Glutamatergic neuron (in vitro differentiated cells): ENCODE measurements around the gene SMAD3. TPM values are rescaled to one million over a fixed set of nuclear protein-coding genes. Genes with fewer than 3 reads are reported as not detected.

Source experiments
- DNase-seq: peaks from one replicate; pipeline ENCODE4 v3.0.0; 2022
- H3K27ac Mint-ChIP-seq: one replicate; pipeline ENCODE4 v1.8.0; 2020; ENCODE audit warnings: mild to moderate bottlenecking, mixed read lengths, inconsistent platforms; ENCODE audit not compliant: unreplicated experiment
- H3K27me3 Mint-ChIP-seq: one replicate; pipeline ENCODE4 v1.8.0; 2020; ENCODE audit warnings: mild to moderate bottlenecking, moderate library complexity, mixed read lengths, inconsistent platforms; ENCODE audit not compliant: unreplicated experiment
- H3K36me3 Mint-ChIP-seq: one replicate; pipeline ENCODE4 v1.8.0; 2020; ENCODE audit warnings: mild to moderate bottlenecking, mixed read lengths, inconsistent platforms; ENCODE audit not compliant: unreplicated experiment
- H3K4me1 Mint-ChIP-seq: one replicate; pipeline ENCODE4 v1.8.0; 2020; ENCODE audit warnings: mild to moderate bottlenecking, low read depth, mixed read lengths, inconsistent platforms; ENCODE audit not compliant: unreplicated experiment
- H3K4me3 Mint-ChIP-seq: one replicate; pipeline ENCODE4 v1.8.0; 2020; ENCODE audit warnings: mild to moderate bottlenecking, mixed read lengths, inconsistent platforms; ENCODE audit not compliant: unreplicated experiment
- H3K9me3 Mint-ChIP-seq: one replicate; pipeline ENCODE4 v1.8.0; 2020; ENCODE audit warnings: mild to moderate bottlenecking, moderate library complexity, mixed read lengths, inconsistent platforms; ENCODE audit not compliant: unreplicated experiment
- CTCF ChIP-seq: fragments of 200-600 bp; sonication (generic); IDR thresholded peaks from one replicate; pipeline ENCODE4 v1.5.0; 2021; ENCODE audit not compliant: partially characterized antibody, unreplicated experiment
- total RNA-seq: library from RNA; stranded (reverse); fragmentation: NEBNext Ultra II Directional; extraction: Animal tissue kit (Norgen Biotek cat#: 25700); gene quantifications from one replicate; pipeline ENCODE4 v1.2.1, GENCODE V29; 2021; ENCODE audit not compliant: unreplicated experiment

The SMAD3 gene
- total RNA-seq, 1 donor from 2014 or later = 5.0 TPM

DNA sequence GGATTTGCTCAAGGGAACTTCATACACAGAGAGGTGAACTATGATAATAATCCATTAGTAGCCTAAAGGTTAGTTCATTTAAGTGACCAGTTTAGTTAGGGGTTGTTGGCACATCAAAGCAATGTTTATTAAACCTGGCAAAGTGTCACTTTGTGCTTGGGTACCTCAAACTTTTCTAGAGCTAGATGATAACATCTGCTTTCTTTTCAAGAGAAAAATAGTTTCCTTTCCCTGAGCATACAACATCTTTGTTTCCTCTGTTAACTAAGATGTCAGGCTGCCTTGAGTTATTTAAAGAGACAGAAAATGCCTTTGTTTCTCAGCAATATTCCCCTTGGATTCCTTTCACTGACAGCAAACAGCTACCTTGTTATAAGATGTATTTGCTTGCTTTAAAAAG, 26.7 kb upstream of the SMAD3 start:
- TF ChIP-seq CTCF = no peak
- Mint-ChIP-seq H3K27me3 (peaks cover 4% of the 10 kb centered on the region), H3K9me3 (peaks cover 3% of the 10 kb centered on the region), H3K4me3 (no peak overlapping the region), H3K36me3 (no peaks in the 10 kb centered on the region), H3K4me1 (peaks cover 18% of the 10 kb centered on the region), H3K27ac (no peak overlapping the region)
- no peak for DNase-seq

- H3K9me3 Mint-ChIP-seq = peaks cover 2% of the 10 kb centered on the region
- TF ChIP-seq CTCF = no peak
- H3K27ac Mint-ChIP-seq = no peak overlapping the region
- peaks cover 14% of the 10 kb centered on the region for H3K4me1 Mint-ChIP-seq
- DNase-seq = no peak
- no peaks in the 10 kb centered on the region for H3K36me3 Mint-ChIP-seq
- H3K4me3 Mint-ChIP-seq = no peak overlapping the region
- no peaks in the 10 kb centered on the region for H3K27me3 Mint-ChIP-seq
Measured at GRCh38 chr15:67039384-67040075, 25.9 kb upstream of the SMAD3 start.

GRCh38 chr15:67040277-67040676, 25.1 kb upstream of the SMAD3 start:
- no peak for TF ChIP-seq CTCF
- H3K36me3 Mint-ChIP-seq = no peaks in the 10 kb centered on the region
- H3K4me1 Mint-ChIP-seq = peaks cover 14% of the 10 kb centered on the region
- no peaks in the 10 kb centered on the region for H3K27me3 Mint-ChIP-seq
- H3K27ac Mint-ChIP-seq = no peak overlapping the region
- DNase-seq = no peak
- peaks cover 2% of the 10 kb centered on the region for H3K9me3 Mint-ChIP-seq
- H3K4me3 Mint-ChIP-seq = no peak overlapping the region

DNA sequence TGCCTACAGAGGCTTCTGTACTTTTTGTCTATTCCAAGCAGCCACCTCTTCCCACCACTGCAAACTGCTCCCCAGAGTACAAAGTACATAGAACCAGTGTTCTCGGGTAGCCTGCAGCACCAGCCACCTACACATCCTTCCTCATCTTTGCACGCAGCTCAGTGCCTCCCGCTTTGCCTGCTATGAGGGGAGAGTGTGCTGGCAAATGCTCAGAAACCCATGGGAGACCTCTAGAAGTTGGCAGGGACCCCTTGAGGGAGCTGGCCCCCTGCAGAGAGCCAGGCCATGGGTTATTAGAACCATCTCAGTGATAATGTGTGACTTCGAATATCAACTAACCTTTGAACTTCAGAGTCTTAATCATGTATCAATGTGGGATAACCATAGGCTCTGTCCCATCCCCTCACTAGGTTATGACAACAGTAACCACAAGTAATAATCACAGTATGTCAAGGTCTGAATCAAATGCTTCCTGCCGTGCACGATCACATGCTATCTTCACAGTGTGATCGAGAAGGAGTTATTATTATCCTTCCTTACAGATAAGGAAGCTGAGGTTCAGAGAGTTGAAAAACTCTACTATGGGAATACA, 22.8 kb upstream of the SMAD3 start:
- H3K36me3 Mint-ChIP-seq = no peaks in the 10 kb centered on the region
- peaks cover 11% of the 10 kb centered on the region for H3K4me1 Mint-ChIP-seq
- no peak for DNase-seq
- H3K4me3 Mint-ChIP-seq = no peak overlapping the region
- no peak overlapping the region for H3K27ac Mint-ChIP-seq
- H3K9me3 Mint-ChIP-seq = peaks cover 2% of the 10 kb centered on the region
- no peak for TF ChIP-seq CTCF
- H3K27me3 Mint-ChIP-seq = peaks cover 1% of the 10 kb centered on the region
